ENCODE data around the gene KLHL7. TPM values are rescaled to one million over a fixed set of nuclear protein-coding genes. Genes with fewer than 3 reads are reported as not detected.

KLHL7 gene
- total and polyA plus RNA-seq, 2 donors (not counting 3 experiments of a cell fraction or from before 2014, with no cell fraction given): 21.3 to 32.1 TPM

DNA sequence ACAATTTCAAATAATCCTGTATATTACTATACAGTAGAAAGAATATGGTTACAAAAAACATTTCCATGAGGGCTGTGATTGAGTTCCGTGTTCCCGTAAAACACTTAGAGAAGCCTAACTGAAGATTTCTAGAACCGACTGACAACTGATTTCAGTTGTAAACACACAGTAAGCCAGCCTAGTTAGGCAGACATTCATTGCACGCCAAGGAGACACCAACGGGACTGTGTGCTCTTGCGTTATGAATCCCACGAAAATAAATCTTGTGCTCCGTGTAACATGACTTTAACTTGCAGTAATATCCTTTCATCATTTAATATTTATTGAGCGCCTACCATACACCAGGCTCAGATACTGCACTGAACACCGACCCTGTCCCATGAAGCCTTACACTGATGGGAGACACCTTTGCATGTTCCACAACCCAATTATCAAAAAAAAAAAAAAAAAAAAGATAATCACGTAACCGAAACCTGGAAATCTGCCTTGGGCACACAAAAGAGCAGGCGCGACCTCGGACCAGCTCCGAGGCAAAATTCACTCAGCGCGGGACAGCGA lies 420 bp upstream of the KLHL7 start:
- Histone ChIP-seq H3K36me3 (ENCODE audit: control insufficient read depth in 2 of 2, extremely low read depth in 1 of 2, insufficient read depth in 2 of 2, low read length in 2 of 2) (no peaks in the 10 kb centered on the region), H3K4me1 (ENCODE audit: control insufficient read depth, extremely low read depth, insufficient read depth, low read length) (peaks cover 17% of the 10 kb centered on the region), H3K4me3 (replicated peaks in 1 of 3; ENCODE audit: insufficient read depth in 1 of 3, low read depth in 1 of 3, low read length in 3 of 3) (peak overlapping the region; percentile 89 to 99 (median 96)), H3K9me3 (replicated peaks; ENCODE audit: control insufficient read depth, insufficient read depth, low read length) (no peaks in the 10 kb centered on the region), H3K4me2 (ENCODE audit: insufficient read depth, low read length) (peak overlapping the region; percentile 99), H3K27me3 (ENCODE audit: control insufficient read depth in 2 of 2, insufficient read depth in 2 of 2, low read length in 2 of 2) (no peaks in the 10 kb centered on the region), H3K9ac (replicated peaks; ENCODE audit: extremely low read depth, insufficient read depth, low read length) (peak overlapping the region; percentile 94), H4K20me1 (replicated peaks; ENCODE audit: control insufficient read depth, extremely low read depth, insufficient read depth, low read length) (peaks cover 2% of the 10 kb centered on the region), H3K27ac (ENCODE audit: insufficient read depth, low read depth, low read length) (peak overlapping the region; percentile 78), H3K9me1 (replicated peaks; ENCODE audit: control insufficient read depth, extremely low read depth, insufficient read depth, low read length) (no peaks in the 10 kb centered on the region), H2AFZ (ENCODE audit: low read depth, low read length) (peak overlapping the region; percentile 100), H3K79me2 (ENCODE audit: control insufficient read depth, insufficient read depth, low read length) (peaks cover 34% of the 10 kb centered on the region)
- TSS peak; percentile 74 for BruUV-seq (replicated peaks)
- no peak for TF ChIP-seq POLR2A (IDR thresholded peaks at IDR 0.05; ENCODE audit: low read depth, low read length)
- TF ChIP-seq, protein P1, sequence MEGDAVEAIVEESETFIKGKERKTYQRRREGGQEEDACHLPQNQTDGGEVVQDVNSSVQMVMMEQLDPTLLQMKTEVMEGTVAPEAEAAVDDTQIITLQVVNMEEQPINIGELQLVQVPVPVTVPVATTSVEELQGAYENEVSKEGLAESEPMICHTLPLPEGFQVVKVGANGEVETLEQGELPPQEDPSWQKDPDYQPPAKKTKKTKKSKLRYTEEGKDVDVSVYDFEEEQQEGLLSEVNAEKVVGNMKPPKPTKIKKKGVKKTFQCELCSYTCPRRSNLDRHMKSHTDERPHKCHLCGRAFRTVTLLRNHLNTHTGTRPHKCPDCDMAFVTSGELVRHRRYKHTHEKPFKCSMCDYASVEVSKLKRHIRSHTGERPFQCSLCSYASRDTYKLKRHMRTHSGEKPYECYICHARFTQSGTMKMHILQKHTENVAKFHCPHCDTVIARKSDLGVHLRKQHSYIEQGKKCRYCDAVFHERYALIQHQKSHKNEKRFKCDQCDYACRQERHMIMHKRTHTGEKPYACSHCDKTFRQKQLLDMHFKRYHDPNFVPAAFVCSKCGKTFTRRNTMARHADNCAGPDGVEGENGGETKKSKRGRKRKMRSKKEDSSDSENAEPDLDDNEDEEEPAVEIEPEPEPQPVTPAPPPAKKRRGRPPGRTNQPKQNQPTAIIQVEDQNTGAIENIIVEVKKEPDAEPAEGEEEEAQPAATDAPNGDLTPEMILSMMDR (IDR thresholded peaks at IDR 0.05; ENCODE audit: extremely low read depth in 1 of 2, insufficient read depth in 1 of 2, low read depth in 1 of 2, low read length in 2 of 2): no peak
- no peak for TF ChIP-seq GATA2 (IDR thresholded peaks at IDR 0.05; ENCODE audit: insufficient read depth, insufficient read length, low read depth, low read length)
- TF ChIP-seq, protein P2, sequence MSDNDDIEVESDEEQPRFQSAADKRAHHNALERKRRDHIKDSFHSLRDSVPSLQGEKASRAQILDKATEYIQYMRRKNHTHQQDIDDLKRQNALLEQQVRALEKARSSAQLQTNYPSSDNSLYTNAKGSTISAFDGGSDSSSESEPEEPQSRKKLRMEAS (IDR thresholded peaks at IDR 0.05; ENCODE audit: insufficient read depth, insufficient read length): no peak
- TF ChIP-seq FOS (IDR thresholded peaks at IDR 0.05; ENCODE audit: borderline replicate concordance, insufficient read depth, low read length): no peak
- no peak for TF ChIP-seq EZH2 (IDR thresholded peaks at IDR 0.05; ENCODE audit: borderline replicate concordance, low read depth, low read length, severe bottlenecking)
- no peak for TF ChIP-seq JUN (IDR thresholded peaks at IDR 0.05; ENCODE audit: borderline replicate concordance, insufficient read depth, insufficient read length, low read depth)
- no peak for TF ChIP-seq MYC (IDR thresholded peaks at IDR 0.05; ENCODE audit: low read depth, low read length)
- FAIRE-seq (no peak), DNase-seq (ENCODE audit: low read depth, low spot score) (no peak)
- intact Hi-C loops (cut with micrococcal nuclease): loop anchor here (1.0 to 5.0 kb wide), 2 partner anchors 77 to 93 kb away; partner anchors contain the start of genes HYCC1 and NUP42
- ChIA-PET CTCF (interaction anchor here (1.1 to 2.2 kb wide), 6 partner anchors 9 to 88 kb away, joined by 3 to 26 read pairs (median 4); no protein-coding TSS in a partner anchor), POLR2A (no interaction called here)
- dilution Hi-C loops (cut with MboI; ENCODE audit: extremely low pct_ligation_motif_present, low sequenced_read_pairs): no loop called here
